Breast epithelium (tissue), 3 donors: ENCODE measurements around the gene ZNF236.

Experiments
- POLR2A ChIP-seq: fragments of 450-650 bp; IDR thresholded peaks from one replicate; pipeline ENCODE4 v1.6.1; 2016; ENCODE audit warnings: antibody characterized with exemption, mild to moderate bottlenecking, moderate library complexity
- TF ChIP-seq, protein P1 (sequence below), 3 donors: fragments of 450-650 bp; IDR thresholded peaks; one replicate each; pipeline ENCODE4 v1.5.1; 2016 to 2017; ENCODE audit warnings: antibody characterized with exemption in 3 of 3, mild to moderate bottlenecking in 3 of 3, moderate library complexity in 3 of 3

DNA sequence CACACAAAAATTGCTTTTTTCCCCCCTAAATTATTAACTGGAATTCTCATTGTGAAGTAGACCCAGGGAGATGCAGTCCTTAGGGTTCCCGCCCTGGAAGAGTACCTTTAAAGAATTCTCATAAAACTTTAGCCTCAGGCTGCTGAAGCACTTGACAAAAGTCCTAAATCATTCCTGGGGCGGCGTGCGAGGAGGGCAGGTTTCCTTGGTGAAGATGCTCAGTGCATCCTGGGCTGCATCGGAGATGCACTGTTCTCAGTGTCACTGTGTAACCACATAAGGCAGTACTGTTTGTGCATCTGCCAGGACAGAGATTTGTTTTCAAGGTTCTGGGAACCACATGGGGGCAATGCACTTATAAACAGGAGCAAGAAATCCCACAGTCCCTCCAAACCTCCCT, 62.6 kb downstream of the ZNF236 start:
- TF ChIP-seq POLR2A = no peak
- TF ChIP-seq, protein P1, sequence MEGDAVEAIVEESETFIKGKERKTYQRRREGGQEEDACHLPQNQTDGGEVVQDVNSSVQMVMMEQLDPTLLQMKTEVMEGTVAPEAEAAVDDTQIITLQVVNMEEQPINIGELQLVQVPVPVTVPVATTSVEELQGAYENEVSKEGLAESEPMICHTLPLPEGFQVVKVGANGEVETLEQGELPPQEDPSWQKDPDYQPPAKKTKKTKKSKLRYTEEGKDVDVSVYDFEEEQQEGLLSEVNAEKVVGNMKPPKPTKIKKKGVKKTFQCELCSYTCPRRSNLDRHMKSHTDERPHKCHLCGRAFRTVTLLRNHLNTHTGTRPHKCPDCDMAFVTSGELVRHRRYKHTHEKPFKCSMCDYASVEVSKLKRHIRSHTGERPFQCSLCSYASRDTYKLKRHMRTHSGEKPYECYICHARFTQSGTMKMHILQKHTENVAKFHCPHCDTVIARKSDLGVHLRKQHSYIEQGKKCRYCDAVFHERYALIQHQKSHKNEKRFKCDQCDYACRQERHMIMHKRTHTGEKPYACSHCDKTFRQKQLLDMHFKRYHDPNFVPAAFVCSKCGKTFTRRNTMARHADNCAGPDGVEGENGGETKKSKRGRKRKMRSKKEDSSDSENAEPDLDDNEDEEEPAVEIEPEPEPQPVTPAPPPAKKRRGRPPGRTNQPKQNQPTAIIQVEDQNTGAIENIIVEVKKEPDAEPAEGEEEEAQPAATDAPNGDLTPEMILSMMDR (IDR thresholded peaks at IDR 0.05) = no peak
